Testis (tissue), 2 donors: Measurements from ENCODE around the gene PLOD3.

Source experiments
- POLR2A ChIP-seq: fragments of 450-650 bp; IDR thresholded peaks from one replicate; pipeline ENCODE4 v1.6.1; 2017; ENCODE audit warnings: antibody characterized with exemption, mild to moderate bottlenecking, moderate library complexity
- TF ChIP-seq, protein P1 (sequence below), 3 experiments: fragments of 450-650 bp in 2 of 3; fragments of 200-600 bp in 1 of 3; sonication (generic) in 1 of 3; IDR thresholded peaks; one replicate each; pipeline ENCODE4 v1.5.1; 2016 to 2019; ENCODE audit warnings: antibody characterized with exemption in 3 of 3, mild to moderate bottlenecking in 2 of 3, moderate library complexity in 1 of 3

DNA sequence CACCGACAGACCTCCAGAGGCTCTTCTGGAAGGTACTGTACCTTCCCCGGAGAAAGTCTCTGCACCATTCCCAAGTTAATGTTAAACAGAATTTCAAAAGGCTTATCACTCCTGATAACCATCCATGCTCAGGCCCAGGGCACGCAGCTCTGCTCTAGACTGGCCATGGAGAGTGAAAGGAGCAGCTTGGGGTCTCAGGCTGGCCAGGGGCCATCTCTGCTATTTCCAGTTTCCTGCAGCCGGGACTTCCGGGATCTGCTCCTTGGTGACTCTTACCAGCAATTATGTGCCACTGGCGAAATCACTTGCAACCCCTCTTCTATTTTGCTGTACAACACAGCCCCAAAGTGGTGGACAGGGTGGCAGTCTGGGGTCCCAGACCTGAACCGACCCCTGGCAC is 14.3 kb upstream of the PLOD3 start:
- TF ChIP-seq, protein P1, sequence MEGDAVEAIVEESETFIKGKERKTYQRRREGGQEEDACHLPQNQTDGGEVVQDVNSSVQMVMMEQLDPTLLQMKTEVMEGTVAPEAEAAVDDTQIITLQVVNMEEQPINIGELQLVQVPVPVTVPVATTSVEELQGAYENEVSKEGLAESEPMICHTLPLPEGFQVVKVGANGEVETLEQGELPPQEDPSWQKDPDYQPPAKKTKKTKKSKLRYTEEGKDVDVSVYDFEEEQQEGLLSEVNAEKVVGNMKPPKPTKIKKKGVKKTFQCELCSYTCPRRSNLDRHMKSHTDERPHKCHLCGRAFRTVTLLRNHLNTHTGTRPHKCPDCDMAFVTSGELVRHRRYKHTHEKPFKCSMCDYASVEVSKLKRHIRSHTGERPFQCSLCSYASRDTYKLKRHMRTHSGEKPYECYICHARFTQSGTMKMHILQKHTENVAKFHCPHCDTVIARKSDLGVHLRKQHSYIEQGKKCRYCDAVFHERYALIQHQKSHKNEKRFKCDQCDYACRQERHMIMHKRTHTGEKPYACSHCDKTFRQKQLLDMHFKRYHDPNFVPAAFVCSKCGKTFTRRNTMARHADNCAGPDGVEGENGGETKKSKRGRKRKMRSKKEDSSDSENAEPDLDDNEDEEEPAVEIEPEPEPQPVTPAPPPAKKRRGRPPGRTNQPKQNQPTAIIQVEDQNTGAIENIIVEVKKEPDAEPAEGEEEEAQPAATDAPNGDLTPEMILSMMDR (IDR thresholded peaks at IDR 0.05) = no peak
- TF ChIP-seq POLR2A = no peak
